ENCODE data around the gene SLC34A2.

GRCh38 chr4:25621027-25621930 is 34.4 kb upstream of the SLC34A2 start:
- TF ChIP-seq CTCF (IDR thresholded peaks at IDR 0.05): no peak
- TF ChIP-seq POLR2A (IDR thresholded peaks at IDR 0.05): no peak
